DLD1 (cell line): ENCODE results near the gene IL18R1.
"Not testable (repeated sequence)": the region's sequence is repeated elsewhere in the genome, so short reads cannot be mapped to it uniquely, and the experiment has no call there.

Experiments
- in situ Hi-C: cut with HindIII; loops from 2 replicates; pipeline ENCODE4 v1.10.0; 2017; ENCODE audit warnings: low sequenced_read_pairs

The IL18R1 gene

GRCh38 chr2:102355526-102356380, at the start of gene IL18R1:
TSS of gene IL18R1 (plus strand) at chr2:102355796. CDS start at chr2:102362661, 6,865 bp downstream.
- in situ Hi-C loops, result no loop called here

GRCh38 chr2:102306125-102306524, 49.5 kb upstream of the IL18R1 start:
- in situ Hi-C loops, result no loop called here

GRCh38 chr2:102310964-102311640, 44.5 kb upstream of the IL18R1 start, which contains the start of gene IL1RL1:
TSS of gene IL1RL1 (plus strand) at chr2:102311563. CDS start at chr2:102338265, 26,702 bp downstream.
- in situ Hi-C loops, result no loop called here

GRCh38 chr2:102313025-102313424, 42.6 kb upstream of the IL18R1 start:
- in situ Hi-C loops, result no loop called here

- in situ Hi-C loops, result no loop called here
These were observed 42.1 kb upstream of the IL18R1 start for GRCh38 chr2:102313471-102313870.

- in situ Hi-C loops, result no loop called here
These were observed 41.6 kb upstream of the IL18R1 start for GRCh38 chr2:102313950-102314349.

GRCh38 chr2:102315921-102316320, 39.7 kb upstream of the IL18R1 start:
- in situ Hi-C loops, result no loop called here

GRCh38 chr2:102317715-102318114, 37.9 kb upstream of the IL18R1 start:
- in situ Hi-C loops, result no loop called here

- in situ Hi-C loops, result no loop called here
These were observed 37.2 kb upstream of the IL18R1 start for GRCh38 chr2:102318437-102318836.

GRCh38 chr2:102321941-102322719, 33.5 kb upstream of the IL18R1 start:
- in situ Hi-C loops, result no loop called here

- in situ Hi-C loops, result not testable (repeated sequence)
These were observed 30.7 kb upstream of the IL18R1 start for GRCh38 chr2:102324914-102325313.

- in situ Hi-C loops, result no loop called here
These were observed 24.1 kb upstream of the IL18R1 start for GRCh38 chr2:102331311-102331980.

GRCh38 chr2:102334486-102334885, 21.1 kb upstream of the IL18R1 start:
- in situ Hi-C loops, result no loop called here

- in situ Hi-C loops, result no loop called here
These were observed 19.7 kb upstream of the IL18R1 start for GRCh38 chr2:102335871-102336366.

GRCh38 chr2:102336502-102336945, 19.1 kb upstream of the IL18R1 start:
- in situ Hi-C loops, result no loop called here

GRCh38 chr2:102337012-102337411, 18.6 kb upstream of the IL18R1 start:
- in situ Hi-C loops, result no loop called here

- in situ Hi-C loops, result no loop called here
These were observed 17.9 kb upstream of the IL18R1 start for GRCh38 chr2:102337481-102338386.

GRCh38 chr2:102340778-102341177, 14.8 kb upstream of the IL18R1 start:
- in situ Hi-C loops, result no loop called here

GRCh38 chr2:102342888-102343287, 12.7 kb upstream of the IL18R1 start:
- in situ Hi-C loops, result no loop called here
